Endothelial cell of umbilical vein (primary cell): ENCODE data around the gene CCDC170. TPM values are rescaled to one million over a fixed set of nuclear protein-coding genes. Genes with fewer than 3 reads are reported as not detected.

Experiments
- BruUV-seq: library from RNA; stranded (reverse); fragments of 400-500 nt; replicated peaks from 2 replicates; lab custom pipeline; 2021; lab: Mats Ljungman, UMichigan
- CTCF ChIA-PET: fragments of 300-600, 350-600 bp; sonication (Branson Sonifier 250); formaldehyde crosslinking; loops from one replicate; lab custom pipeline; 2021; ENCODE audit warnings: antibody characterized with exemption, inconsistent platforms; lab: Charles Lee
- POLR2A ChIA-PET: fragments of 300-600, 350-600 bp; sonication (Branson Sonifier 250); formaldehyde crosslinking; loops from one replicate; lab custom pipeline; 2021; ENCODE audit warnings: antibody characterized with exemption, inconsistent platforms; lab: Charles Lee
- DNase-seq: peaks from one replicate; pipeline ENCODE4 v3.0.0-alpha.2; 2011; ENCODE audit warnings: low read depth, low spot score
- FAIRE-seq: peaks from 2 replicates; lab custom pipeline; 2011; peaks lifted over from hg19 to GRCh38; lab: Jason Lieb, UNC
- H2AFZ ChIP-seq: 2 replicates; pipeline ENCODE4 v1.6.0; 2012; ENCODE audit warnings: low read depth, low read length, control low read depth, inconsistent platforms
- H3K27ac ChIP-seq: 2 replicates; pipeline ENCODE4 v1.5.1; 2011; ENCODE audit warnings: low read depth, mild to moderate bottlenecking, control low read depth, low read length, moderate library complexity; ENCODE audit not compliant: insufficient read depth
- H3K27me3 ChIP-seq, 2 experiments: 2 replicates each; pipeline versions ENCODE4 v1.6.0 to v1.6.1; 2011; ENCODE audit warnings: low read length in 2 of 2, mixed read lengths in 1 of 2; ENCODE audit not compliant: control insufficient read depth in 2 of 2, insufficient read depth in 2 of 2
- H3K36me3 ChIP-seq, 2 experiments: 2 replicates in 1 of 2; 3 replicates in 1 of 2; pipeline ENCODE4 v1.5.1; 2011; ENCODE audit warnings: low read length in 2 of 2, mild to moderate bottlenecking in 1 of 2, moderate library complexity in 1 of 2; ENCODE audit not compliant: control insufficient read depth in 2 of 2, insufficient read depth in 2 of 2; ENCODE audit errors: extremely low read depth in 1 of 2
- H3K4me1 ChIP-seq: 3 replicates; pipeline ENCODE4 v1.5.1; 2011; ENCODE audit warnings: mild to moderate bottlenecking, low read length; ENCODE audit not compliant: control insufficient read depth, insufficient read depth; ENCODE audit errors: extremely low read depth
- H3K4me2 ChIP-seq: 2 replicates; pipeline ENCODE4 v1.6.1; 2011; ENCODE audit warnings: low read length, control low read depth, mixed read lengths; ENCODE audit not compliant: insufficient read depth
- H3K4me3 ChIP-seq, 3 experiments: fragments of 200-600 bp in 1 of 3; sonication (generic), shearing (Covaris generic) in 1 of 3; replicated peaks in 1 of 3; 2 replicates each; pipeline ENCODE4 v1.5.1; 2011 to 2016; ENCODE audit warnings: control low read depth in 3 of 3, low read length in 3 of 3, mild to moderate bottlenecking in 2 of 3, inconsistent platforms in 1 of 3, low read depth in 1 of 3, moderate library complexity in 1 of 3; ENCODE audit not compliant: insufficient read depth in 1 of 3
- H3K79me2 ChIP-seq: 2 replicates; pipeline ENCODE4 v1.6.0; 2012; ENCODE audit warnings: low read length, inconsistent platforms; ENCODE audit not compliant: control insufficient read depth, insufficient read depth
- H3K9ac ChIP-seq: replicated peaks from 2 replicates; pipeline ENCODE3; 2011; ENCODE audit warnings: low read length, control low read depth; ENCODE audit not compliant: insufficient read depth; ENCODE audit errors: extremely low read depth
- H3K9me1 ChIP-seq: replicated peaks from 3 replicates; pipeline ENCODE4 v1.6.0; 2011; ENCODE audit warnings: mild to moderate bottlenecking, low read length; ENCODE audit not compliant: control insufficient read depth, insufficient read depth; ENCODE audit errors: extremely low read depth
- H3K9me3 ChIP-seq: replicated peaks from 2 replicates; pipeline ENCODE4 v1.5.1; 2012; ENCODE audit warnings: low read length, inconsistent platforms; ENCODE audit not compliant: control insufficient read depth, insufficient read depth
- H4K20me1 ChIP-seq: replicated peaks from 2 replicates; pipeline ENCODE3; 2011; ENCODE audit warnings: mild to moderate bottlenecking, low read length; ENCODE audit not compliant: control insufficient read depth, insufficient read depth; ENCODE audit errors: extremely low read depth
- CTCF ChIP-seq, 2 donors: IDR thresholded peaks; 1 replicate in 1 of 2; 2 replicates in 1 of 2; pipeline ENCODE4 v1.5.1; 2011; ENCODE audit warnings: low read length in 2 of 2, mild to moderate bottlenecking in 2 of 2, moderate library complexity in 2 of 2, control low read depth in 1 of 2, inconsistent platforms in 1 of 2, low read depth in 1 of 2; ENCODE audit not compliant: insufficient read depth in 1 of 2; ENCODE audit errors: extremely low read depth in 1 of 2
- EZH2 ChIP-seq: IDR thresholded peaks from 2 replicates; pipeline ENCODE4 v1.6.1; 2012; ENCODE audit warnings: borderline replicate concordance, low read depth, mild to moderate bottlenecking, moderate library complexity, low read length, inconsistent platforms; ENCODE audit not compliant: severe bottlenecking
- FOS ChIP-seq: IDR thresholded peaks from 2 replicates; pipeline ENCODE4 v1.6.1; 2011; ENCODE audit warnings: mild to moderate bottlenecking, low read length, moderate library complexity, borderline replicate concordance; ENCODE audit not compliant: insufficient read depth
- GATA2 ChIP-seq: IDR thresholded peaks from 2 replicates; pipeline ENCODE4 v1.7.0; 2011; ENCODE audit warnings: low read depth, mild to moderate bottlenecking, moderate library complexity, mixed read lengths, low read length; ENCODE audit not compliant: insufficient read length, insufficient read depth
- JUN ChIP-seq: IDR thresholded peaks from 2 replicates; pipeline ENCODE4 v1.6.1; 2011; ENCODE audit warnings: borderline replicate concordance, low read depth; ENCODE audit not compliant: insufficient read length, insufficient read depth
- MAX ChIP-seq: IDR thresholded peaks from 2 replicates; pipeline ENCODE4 v1.6.1; 2011; ENCODE audit not compliant: insufficient read depth, insufficient read length
- MYC ChIP-seq: IDR thresholded peaks from one replicate; pipeline ENCODE4 v1.6.1; 2011; ENCODE audit warnings: mild to moderate bottlenecking, low read depth, low read length
- POLR2A ChIP-seq: IDR thresholded peaks from 2 replicates; pipeline ENCODE4 v1.6.1; 2012; ENCODE audit warnings: low read depth, mild to moderate bottlenecking, control low read depth, low read length
- POLR2AphosphoS5 ChIP-seq: IDR thresholded peaks from 2 replicates; pipeline ENCODE4 v1.6.1; 2012; ENCODE audit warnings: low read depth, mild to moderate bottlenecking, control low read depth, low read length, moderate library complexity; ENCODE audit not compliant: insufficient read depth
- dilution Hi-C: fragments of 300-500 bp; cut with MboI; formaldehyde crosslinking; loops from one replicate; pipeline ENCODE4 v1.15.0; 2019; ENCODE audit warnings: low sequenced_read_pairs; ENCODE audit not compliant: extremely low pct_ligation_motif_present
- intact Hi-C: fragments of 100-400 bp; cut with micrococcal nuclease; formaldehyde crosslinking; loops from one replicate; pipeline ENCODE4 v1.10.0; 2022
- polyA plus RNA-seq, 4 experiments: library from polyadenylated mRNA; depleted of rRNA in 3 of 4; stranded (reverse) in 3 of 4; unstranded in 1 of 4; fragments of >200 nt; gene quantifications; 2 replicates each; pipeline versions ENCODE4 v1.2.1 to v1.2.3, GENCODE V29; 2011 to 2012; ENCODE audit warnings: missing spikeins in 1 of 4
- total RNA-seq: library from RNA; stranded (reverse); gene quantifications from 2 replicates; pipeline ENCODE4 v1.2.3, GENCODE V29; 2021

CCDC170 gene
- total and polyA plus RNA-seq, 2 donors (not counting 3 experiments of a cell fraction or from before 2014, with no cell fraction given) = 0.07 to 0.21 TPM

- H2AFZ ChIP-seq = no peak overlapping the region
- H3K9ac ChIP-seq = no peak overlapping the region
- no peak overlapping the region for H3K27ac ChIP-seq
- H3K4me3 ChIP-seq = no peak overlapping the region
- no peaks in the 10 kb centered on the region for H3K27me3 ChIP-seq
- no peaks in the 10 kb centered on the region for H3K79me2 ChIP-seq
- no peaks in the 10 kb centered on the region for H3K9me3 ChIP-seq
- no peaks in the 10 kb centered on the region for H4K20me1 ChIP-seq
- no peak overlapping the region for H3K4me2 ChIP-seq
- no TSS peak for BruUV-seq
- DNase-seq (no peak), FAIRE-seq (no peak)
- intact Hi-C loops (no loop called here), dilution Hi-C loops (no loop called here)
- H3K4me1 ChIP-seq = no peaks in the 10 kb centered on the region
- ChIA-PET POLR2A (no interaction called here), CTCF (interaction anchor here (0.8 to 1.0 kb wide), 2 partner anchors 80 to 148 kb away, joined by 3 read pairs; no protein-coding TSS in a partner anchor)
- H3K9me1 ChIP-seq = no peaks in the 10 kb centered on the region
- TF ChIP-seq JUN = no peak
- TF ChIP-seq CTCF (IDR thresholded peaks at IDR 0.05; ENCODE audit: extremely low read depth in 1 of 2, insufficient read depth in 1 of 2, low read depth in 1 of 2, low read length in 2 of 2) = no peak
- TF ChIP-seq MAX = no peak
- TF ChIP-seq MYC = no peak
- no peak for TF ChIP-seq POLR2A
- TF ChIP-seq POLR2AphosphoS5 = no peak
- TF ChIP-seq EZH2 = no peak
- no peak for TF ChIP-seq GATA2
- no peak for TF ChIP-seq FOS
- H3K36me3 ChIP-seq = no peaks in the 10 kb centered on the region
Measured at GRCh38 chr6:151535476-151536187, 41.8 kb downstream of the CCDC170 start.
